Parathyroid adenoma (tissue), 2 donors: ENCODE measurements around the gene TLE1.
A peak's percentile ranks its signal among the peaks of the same experiment; 100 is the strongest.

ENCODE experiments used
- H2AFZ ChIP-seq: fragments of 300-600 bp; sonication (generic); one replicate; pipeline ENCODE4 v1.7.0; 2017; ENCODE audit warnings: antibody characterized with exemption, mild to moderate bottlenecking
- H3K27ac ChIP-seq: fragments of 300-600 bp; sonication (generic); one replicate; pipeline ENCODE4 v1.7.0; 2017
- H3K27me3 ChIP-seq: fragments of 300-600 bp; sonication (generic); one replicate; pipeline ENCODE4 v1.7.0; 2017; ENCODE audit warnings: low read length; ENCODE audit not compliant: control insufficient read depth, insufficient read depth
- H3K36me3 ChIP-seq: fragments of 300-600 bp; sonication (generic); one replicate; pipeline ENCODE4 v1.7.0; 2017; ENCODE audit warnings: low read length; ENCODE audit not compliant: control insufficient read depth, insufficient read depth
- H3K4me1 ChIP-seq: fragments of 300-600 bp; sonication (generic); one replicate; pipeline ENCODE4 v1.7.0; 2017; ENCODE audit warnings: control low read depth
- H3K4me2 ChIP-seq: fragments of 300-600 bp; sonication (generic); one replicate; pipeline ENCODE4 v1.7.0; 2017; ENCODE audit warnings: low read length
- H3K4me3 ChIP-seq: fragments of 300-600 bp; sonication (generic); one replicate; pipeline ENCODE4 v1.7.0; 2017; ENCODE audit warnings: low read depth, low read length
- H3K79me2 ChIP-seq: fragments of 300-600 bp; sonication (generic); one replicate; pipeline ENCODE4 v1.7.0; 2017; ENCODE audit warnings: control low read depth
- H3K9ac ChIP-seq: fragments of 300-600 bp; sonication (generic); one replicate; pipeline ENCODE4 v1.7.0; 2017; ENCODE audit warnings: mild to moderate bottlenecking
- H3K9me3 ChIP-seq: fragments of 300-600 bp; sonication (generic); one replicate; pipeline ENCODE4 v1.7.0; 2017; ENCODE audit warnings: low read length; ENCODE audit not compliant: control insufficient read depth
- CTCF ChIP-seq: fragments of 300-600 bp; sonication (generic); IDR thresholded peaks from one replicate; pipeline ENCODE4 v1.7.0; 2017; ENCODE audit warnings: antibody characterized with exemption, mild to moderate bottlenecking
- donor health status: primary hyperparathyroidism.

Gene TLE1

DNA sequence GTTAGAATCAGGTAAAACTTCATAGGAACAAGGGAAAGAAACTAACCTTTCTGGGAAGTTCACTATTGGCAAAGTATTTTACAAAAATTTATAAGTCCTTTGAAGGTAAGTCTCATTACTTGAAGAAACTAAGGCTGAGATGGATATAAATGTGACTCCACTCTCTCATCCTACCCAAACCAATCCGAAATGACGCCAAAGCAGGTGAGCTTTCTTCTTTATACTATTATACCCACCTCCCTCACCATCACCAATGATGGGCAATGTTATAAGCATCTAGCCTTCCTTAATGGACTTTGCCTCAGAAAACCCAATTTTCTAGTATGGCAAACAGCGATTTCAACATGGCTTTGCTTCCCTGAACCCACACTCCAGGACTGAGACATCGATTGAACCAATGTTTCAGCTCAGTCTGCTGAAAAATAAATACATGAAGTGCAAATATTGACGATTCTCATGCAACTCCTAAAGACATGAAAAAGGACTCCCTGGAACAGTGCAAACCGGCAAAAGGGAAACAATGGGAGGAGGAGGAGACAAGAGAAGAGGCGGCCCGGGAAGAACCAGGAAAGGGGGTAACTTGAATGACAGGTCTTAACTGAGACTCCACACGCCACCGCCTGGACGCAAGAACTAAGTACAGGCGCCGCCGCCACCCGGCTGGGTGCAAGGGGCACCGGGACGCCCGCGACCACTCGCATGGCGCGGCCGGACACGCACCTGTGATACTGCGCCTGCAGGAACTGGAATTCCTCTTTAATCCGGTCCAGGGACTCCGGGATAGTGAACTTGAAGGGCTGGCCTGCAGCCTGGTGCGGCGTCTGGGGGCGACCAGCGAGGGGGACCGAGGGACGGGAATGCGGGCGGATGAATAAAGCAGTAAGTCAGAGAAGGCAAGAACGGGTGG, 2.5 kb downstream of the TLE1 start:
- peak; percentile 50 for TF ChIP-seq CTCF
- no peak overlapping the region for H3K9ac ChIP-seq

GRCh38 chr9:81685763-81686613, 3.4 kb downstream of the TLE1 start:
- no peak overlapping the region for H3K4me3 ChIP-seq
- no peak overlapping the region for H3K27ac ChIP-seq
- H3K79me2 ChIP-seq = peaks cover 4% of the 10 kb centered on the region
- H3K4me1 ChIP-seq = peaks cover 3% of the 10 kb centered on the region
- H3K9ac ChIP-seq = no peak overlapping the region
- H3K36me3 ChIP-seq = no peaks in the 10 kb centered on the region
- no peak for TF ChIP-seq CTCF
- no peaks in the 10 kb centered on the region for H3K27me3 ChIP-seq
- H3K9me3 ChIP-seq = no peaks in the 10 kb centered on the region
- no peak overlapping the region for H2AFZ ChIP-seq
- H3K4me2 ChIP-seq = peak overlapping the region; percentile 63

More for the DNA sequence above, 2.5 kb downstream of the TLE1 start:
- no peaks in the 10 kb centered on the region for H3K9me3 ChIP-seq
- H3K4me1 ChIP-seq = peaks cover 3% of the 10 kb centered on the region
- H3K36me3 ChIP-seq = no peaks in the 10 kb centered on the region
- peak overlapping the region; percentile 77 for H2AFZ ChIP-seq
- H3K79me2 ChIP-seq = peaks cover 4% of the 10 kb centered on the region
- H3K4me2 ChIP-seq = peak overlapping the region; percentile 63
- peak overlapping the region; percentile 63 for H3K4me3 ChIP-seq
- H3K27ac ChIP-seq = peak overlapping the region; percentile 20
- no peaks in the 10 kb centered on the region for H3K27me3 ChIP-seq

- H3K9ac ChIP-seq = no peak overlapping the region
- no peak overlapping the region for H2AFZ ChIP-seq
- no peak overlapping the region for H3K4me3 ChIP-seq
- no peaks in the 10 kb centered on the region for H3K27me3 ChIP-seq
- H3K4me2 ChIP-seq = no peak overlapping the region
- H3K27ac ChIP-seq = no peak overlapping the region
- peaks cover 3% of the 10 kb centered on the region for H3K4me1 ChIP-seq
- peaks cover 4% of the 10 kb centered on the region for H3K79me2 ChIP-seq
- TF ChIP-seq CTCF = no peak
- no peaks in the 10 kb centered on the region for H3K9me3 ChIP-seq
- H3K36me3 ChIP-seq = no peaks in the 10 kb centered on the region
These were observed 4.7 kb downstream of the TLE1 start for GRCh38 chr9:81684635-81685034.

DNA sequence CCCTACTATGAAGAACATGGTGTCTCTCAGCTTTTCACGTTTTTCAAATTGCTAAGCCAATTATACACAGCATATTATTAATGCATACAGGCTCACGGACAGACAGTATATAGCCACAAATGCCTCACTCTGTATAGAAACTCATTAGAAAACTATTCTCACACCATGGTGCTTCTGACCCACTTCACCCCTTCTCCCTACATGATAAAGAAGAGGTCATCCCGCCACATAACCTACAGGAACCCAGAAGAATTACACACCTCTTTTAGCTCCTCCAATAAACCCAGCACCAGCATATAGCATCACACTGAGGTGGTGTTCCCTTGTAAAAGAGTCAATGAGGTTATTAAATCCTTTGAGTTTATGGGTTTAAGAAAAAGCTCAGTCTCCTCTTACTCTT, 5.6 kb downstream of the TLE1 start:
- peaks cover 3% of the 10 kb centered on the region for H3K4me1 ChIP-seq
- H2AFZ ChIP-seq = no peak overlapping the region
- H3K27ac ChIP-seq = no peak overlapping the region
- H3K36me3 ChIP-seq = no peaks in the 10 kb centered on the region
- peaks cover 4% of the 10 kb centered on the region for H3K79me2 ChIP-seq
- H3K9ac ChIP-seq = no peak overlapping the region
- H3K27me3 ChIP-seq = no peaks in the 10 kb centered on the region
- H3K4me2 ChIP-seq = no peak overlapping the region
- no peaks in the 10 kb centered on the region for H3K9me3 ChIP-seq
- no peak for TF ChIP-seq CTCF
- H3K4me3 ChIP-seq = no peak overlapping the region
